SK-N-SH treated with all-trans-retinoic acid at 6 μM for 48 hours (cell line): ENCODE data around the gene EXOSC10.

Experiments used
- ATAC-seq: fragments of 200-7000 bp; cut with Tn5 transposase; 3 replicates; pipeline ENCODE4 v1.9.1; 2020; ENCODE audit warnings: mild to moderate bottlenecking, moderate library complexity
- ARNTL ChIP-seq: fragments of 450-650 bp; formaldehyde crosslinking; IDR thresholded peaks from 2 replicates; pipeline ENCODE4 v1.5.0; 2020; ENCODE audit warnings: low read depth, mild to moderate bottlenecking, moderate library complexity, borderline replicate concordance
- BACH2 ChIP-seq: fragments of 250-450 bp; sonication (Bioruptor Pico); IDR thresholded peaks from 2 replicates; pipeline ENCODE4 v1.9.0; 2021; ENCODE audit warnings: mild to moderate bottlenecking, borderline replicate concordance
- CREB5 ChIP-seq: fragments of 250-450 bp; sonication (Bioruptor Pico); IDR thresholded peaks from 2 replicates; pipeline ENCODE4 v1.5.1; 2020; ENCODE audit warnings: low read depth, mild to moderate bottlenecking, moderate library complexity
- CSDC2 ChIP-seq: fragments of 250-450 bp; sonication (Bioruptor Pico); IDR thresholded peaks from 2 replicates; pipeline ENCODE4 v1.5.0; 2020; ENCODE audit warnings: mild to moderate bottlenecking, moderate library complexity
- ESRRG ChIP-seq: fragments of 250-450 bp; sonication (Bioruptor Pico); IDR thresholded peaks from 2 replicates; pipeline ENCODE4 v1.6.1; 2021; ENCODE audit warnings: mild to moderate bottlenecking
- GLIS3 ChIP-seq: fragments of 250-450 bp; sonication (Bioruptor Pico); IDR thresholded peaks from 2 replicates; pipeline ENCODE4 v1.5.0; 2020; ENCODE audit warnings: mild to moderate bottlenecking, moderate library complexity
- ISL1 ChIP-seq: fragments of 250-450 bp; sonication (Bioruptor Pico); IDR thresholded peaks from 2 replicates; pipeline ENCODE4 v2.1.2; 2022; ENCODE audit warnings: mild to moderate bottlenecking, moderate library complexity
- OSR1 ChIP-seq: fragments of 250-450 bp; sonication (Bioruptor Pico); IDR thresholded peaks from 2 replicates; pipeline ENCODE4 v1.8.0; 2022; ENCODE audit warnings: moderate library complexity, mild to moderate bottlenecking, inconsistent platforms
- POU6F1 ChIP-seq: fragments of 250-450 bp; sonication (Bioruptor Pico); IDR thresholded peaks from 2 replicates; pipeline ENCODE4 v1.8.0; 2021; ENCODE audit warnings: low read depth, mild to moderate bottlenecking, moderate library complexity, borderline replicate concordance
- PPARA ChIP-seq: fragments of 250-450 bp; sonication (Bioruptor Pico); IDR thresholded peaks from 2 replicates; pipeline ENCODE4 v1.5.0; 2020; ENCODE audit warnings: mild to moderate bottlenecking, borderline replicate concordance
- SNAI2 ChIP-seq: fragments of 250-450 bp; sonication (Bioruptor Pico); IDR thresholded peaks from 2 replicates; pipeline ENCODE4 v1.5.0; 2020; ENCODE audit warnings: mild to moderate bottlenecking, moderate library complexity
- TCF4 ChIP-seq: fragments of 250-450 bp; sonication (Bioruptor Pico); IDR thresholded peaks from 2 replicates; pipeline ENCODE4 v1.8.0; 2021; ENCODE audit warnings: mild to moderate bottlenecking, moderate library complexity, borderline replicate concordance
- TSHZ2 ChIP-seq: fragments of 250-450 bp; sonication (Bioruptor Pico); IDR thresholded peaks from 2 replicates; pipeline ENCODE4 v1.5.0; 2020; ENCODE audit warnings: mild to moderate bottlenecking, moderate library complexity
- ZC3H10 ChIP-seq: fragments of 250-450 bp; sonication (Bioruptor Pico); IDR thresholded peaks from 2 replicates; pipeline ENCODE4 v1.5.1; 2021; ENCODE audit warnings: mild to moderate bottlenecking, moderate library complexity
- ZFP3 ChIP-seq: fragments of 250-450 bp; sonication (Bioruptor Pico); IDR thresholded peaks from 2 replicates; pipeline ENCODE4 v1.5.0; 2020; ENCODE audit warnings: mild to moderate bottlenecking, moderate library complexity
- ZFP30 ChIP-seq: fragments of 450-650 bp; formaldehyde crosslinking; IDR thresholded peaks from 2 replicates; pipeline ENCODE4 v1.5.0; 2022; ENCODE audit warnings: mild to moderate bottlenecking, moderate library complexity
- ZNF565 ChIP-seq: fragments of 450-650 bp; formaldehyde crosslinking; conservative IDR thresholded peaks from 2 replicates; pipeline ENCODE4 v1.5.0; 2020; ENCODE audit warnings: low read depth, mild to moderate bottlenecking, moderate library complexity
- ZNF70 ChIP-seq: fragments of 450-650 bp; formaldehyde crosslinking; IDR thresholded peaks from 2 replicates; pipeline ENCODE4 v1.5.0; 2020; ENCODE audit warnings: mild to moderate bottlenecking, moderate library complexity
- ZNF8 ChIP-seq: fragments of 450-650 bp; formaldehyde crosslinking; IDR thresholded peaks from 2 replicates; pipeline ENCODE4 v1.5.0; 2020; ENCODE audit warnings: mild to moderate bottlenecking, moderate library complexity
- TF ChIP-seq, protein P1 (sequence below): fragments of 250-450 bp; sonication (Bioruptor Pico); IDR thresholded peaks from 2 replicates; pipeline ENCODE4 v1.8.0; 2020; ENCODE audit warnings: mild to moderate bottlenecking, moderate library complexity, borderline replicate concordance
- TF ChIP-seq, protein P2 (sequence below): fragments of 250-450 bp; sonication (Bioruptor Pico); IDR thresholded peaks from 2 replicates; pipeline ENCODE4 v1.5.1; 2021; ENCODE audit warnings: mild to moderate bottlenecking, moderate library complexity

The EXOSC10 gene

DNA sequence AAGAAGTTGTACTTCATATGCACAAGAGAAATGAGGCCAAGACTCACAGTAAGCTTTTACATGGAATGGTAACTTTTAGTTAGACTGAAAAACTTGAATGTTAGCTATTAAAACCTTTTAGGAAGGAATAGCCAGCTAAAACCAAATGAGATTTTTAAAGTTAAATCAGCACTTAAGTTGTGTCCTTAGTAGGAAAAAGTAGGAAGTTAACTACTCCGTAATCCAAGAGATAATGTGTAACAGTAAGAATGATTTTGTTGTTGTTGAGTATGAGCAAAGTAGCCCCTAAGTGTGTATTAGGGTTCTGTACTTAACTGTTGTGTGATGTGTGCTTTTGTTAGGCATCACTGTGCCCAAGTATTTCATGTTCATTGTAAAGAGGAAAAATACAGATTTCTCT is 74.1 kb downstream of the EXOSC10 start:
- TF ChIP-seq ZC3H10 (CRISPR knock-in tag) (0 out of 2 replicates have a peak, but pooled peaks have one; percentile 20), ARNTL (CRISPR knock-in tag) (no peak), ZFP30 (CRISPR knock-in tag) (no peak), ZFP3 (CRISPR knock-in tag) (no peak), ZNF565 (CRISPR knock-in tag) (no peak), ZNF8 (CRISPR knock-in tag) (no peak), ESRRG (CRISPR knock-in tag) (no peak)
- TF ChIP-seq, protein P1, sequence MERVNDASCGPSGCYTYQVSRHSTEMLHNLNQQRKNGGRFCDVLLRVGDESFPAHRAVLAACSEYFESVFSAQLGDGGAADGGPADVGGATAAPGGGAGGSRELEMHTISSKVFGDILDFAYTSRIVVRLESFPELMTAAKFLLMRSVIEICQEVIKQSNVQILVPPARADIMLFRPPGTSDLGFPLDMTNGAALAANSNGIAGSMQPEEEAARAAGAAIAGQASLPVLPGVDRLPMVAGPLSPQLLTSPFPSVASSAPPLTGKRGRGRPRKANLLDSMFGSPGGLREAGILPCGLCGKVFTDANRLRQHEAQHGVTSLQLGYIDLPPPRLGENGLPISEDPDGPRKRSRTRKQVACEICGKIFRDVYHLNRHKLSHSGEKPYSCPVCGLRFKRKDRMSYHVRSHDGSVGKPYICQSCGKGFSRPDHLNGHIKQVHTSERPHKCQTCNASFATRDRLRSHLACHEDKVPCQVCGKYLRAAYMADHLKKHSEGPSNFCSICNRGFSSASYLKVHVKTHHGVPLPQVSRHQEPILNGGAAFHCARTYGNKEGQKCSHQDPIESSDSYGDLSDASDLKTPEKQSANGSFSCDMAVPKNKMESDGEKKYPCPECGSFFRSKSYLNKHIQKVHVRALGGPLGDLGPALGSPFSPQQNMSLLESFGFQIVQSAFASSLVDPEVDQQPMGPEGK = no peak
- ATAC-seq = no peak

GRCh38 chr1:11024874-11025203 is 74.8 kb downstream of the EXOSC10 start:
- TF ChIP-seq ZFP30 (CRISPR knock-in tag) (no peak), ZNF565 (CRISPR knock-in tag) (no peak), BACH2 (CRISPR knock-in tag) (no peak), ISL1 (no peak), POU6F1 (no peak), GLIS3 (CRISPR knock-in tag) (no peak), PPARA (CRISPR knock-in tag) (no peak), CREB5 (CRISPR knock-in tag) (no peak), SNAI2 (CRISPR knock-in tag) (no peak), ZC3H10 (CRISPR knock-in tag) (no peak), OSR1 (CRISPR knock-in tag) (no peak), ARNTL (CRISPR knock-in tag) (no peak), TCF4 (no peak), ZNF8 (CRISPR knock-in tag) (no peak), CSDC2 (CRISPR knock-in tag) (no peak), ZNF70 (CRISPR knock-in tag) (no peak), ESRRG (CRISPR knock-in tag) (no peak), TSHZ2 (CRISPR knock-in tag) (no peak)
- TF ChIP-seq, protein P1 = no peak
- TF ChIP-seq, protein P2, sequence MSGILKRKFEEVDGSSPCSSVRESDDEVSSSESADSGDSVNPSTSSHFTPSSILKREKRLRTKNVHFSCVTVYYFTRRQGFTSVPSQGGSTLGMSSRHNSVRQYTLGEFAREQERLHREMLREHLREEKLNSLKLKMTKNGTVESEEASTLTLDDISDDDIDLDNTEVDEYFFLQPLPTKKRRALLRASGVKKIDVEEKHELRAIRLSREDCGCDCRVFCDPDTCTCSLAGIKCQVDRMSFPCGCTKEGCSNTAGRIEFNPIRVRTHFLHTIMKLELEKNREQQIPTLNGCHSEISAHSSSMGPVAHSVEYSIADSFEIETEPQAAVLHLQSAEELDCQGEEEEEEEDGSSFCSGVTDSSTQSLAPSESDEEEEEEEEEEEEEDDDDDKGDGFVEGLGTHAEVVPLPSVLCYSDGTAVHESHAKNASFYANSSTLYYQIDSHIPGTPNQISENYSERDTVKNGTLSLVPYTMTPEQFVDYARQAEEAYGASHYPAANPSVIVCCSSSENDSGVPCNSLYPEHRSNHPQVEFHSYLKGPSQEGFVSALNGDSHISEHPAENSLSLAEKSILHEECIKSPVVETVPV = no peak
- no peak for ATAC-seq
